Hepatocyte (in vitro differentiated cells): ENCODE data around the gene RASA3. TPM values are rescaled to one million over a fixed set of nuclear protein-coding genes. Genes with fewer than 3 reads are reported as not detected.

Experiments
- DNase-seq: peaks from one replicate; pipeline ENCODE4 v3.0.0-alpha.2; 2016; ENCODE audit warnings: low spot score
- H2AFZ ChIP-seq: fragments of 200-600 bp; sonication (generic); 2 replicates; pipeline ENCODE4 v1.6.0; 2016; ENCODE audit warnings: antibody characterized with exemption, mild to moderate bottlenecking
- H3K27ac ChIP-seq: fragments of 200-600 bp; sonication (generic); 2 replicates; pipeline ENCODE4 v1.5.1; 2016; ENCODE audit warnings: mild to moderate bottlenecking
- H3K27me3 ChIP-seq: fragments of 200-600 bp; sonication (generic); 2 replicates; pipeline ENCODE4 v1.6.1; 2016
- H3K36me3 ChIP-seq: fragments of 200-600 bp; sonication (generic); replicated peaks from 2 replicates; pipeline ENCODE4 v1.5.1; 2016; ENCODE audit warnings: low read depth; ENCODE audit not compliant: insufficient read depth
- H3K4me1 ChIP-seq: fragments of 200-600 bp; sonication (generic); 2 replicates; pipeline ENCODE4 v1.5.1; 2016; ENCODE audit warnings: mild to moderate bottlenecking, moderate library complexity; ENCODE audit not compliant: insufficient read depth
- H3K4me2 ChIP-seq: fragments of 200-600 bp; sonication (generic); 2 replicates; pipeline ENCODE4 v1.6.0; 2016
- H3K4me3 ChIP-seq: fragments of 200-600 bp; sonication (generic); 2 replicates; pipeline ENCODE4 v1.5.1; 2016; ENCODE audit warnings: mild to moderate bottlenecking
- H3K79me2 ChIP-seq: fragments of 200-600 bp; sonication (generic); 2 replicates; pipeline ENCODE4 v1.6.0; 2017; ENCODE audit warnings: mild to moderate bottlenecking
- H3K9me2 ChIP-seq: fragments of 200-600 bp; sonication (generic); replicated peaks from 2 replicates; pipeline ENCODE4 v1.6.0; 2017; ENCODE audit warnings: mild to moderate bottlenecking; ENCODE audit not compliant: insufficient read depth
- H3K9me3 ChIP-seq: fragments of 200-600 bp; sonication (generic); 2 replicates; pipeline ENCODE4 v1.5.1; 2016; ENCODE audit warnings: low read depth, mild to moderate bottlenecking
- H4K20me1 ChIP-seq: fragments of 200-600 bp; sonication (generic); 2 replicates; pipeline ENCODE4 v1.6.0; 2016; ENCODE audit warnings: mild to moderate bottlenecking; ENCODE audit not compliant: insufficient read depth, poor library complexity, severe bottlenecking
- EZH2 ChIP-seq: fragments of 200-600 bp; sonication (generic); IDR thresholded peaks from 2 replicates; pipeline ENCODE4 v1.6.1; 2016; ENCODE audit warnings: antibody characterized with exemption, mild to moderate bottlenecking, borderline replicate concordance
- EZH2phosphoT487 ChIP-seq: fragments of 200-600 bp; sonication (generic); IDR thresholded peaks from one replicate; pipeline ENCODE4 v1.6.1; 2018; ENCODE audit warnings: antibody characterized with exemption, mild to moderate bottlenecking, low read depth, moderate library complexity; ENCODE audit not compliant: unreplicated experiment, severe bottlenecking
- WGBS: methylation state at CpG from one replicate; pipeline ENCODE4 v1.1.6; 2016; ENCODE audit warnings: low lambda C conversion rate; ENCODE audit errors: missing lambda C conversion rate; 5-methylcytosine and 5-hydroxymethylcytosine counted together
- polyA plus RNA-seq: library from polyadenylated mRNA; unstranded; fragments of >200 nt; fragmentation: Nextera tagmentation; extraction: Ambion mirVana; gene quantifications from 2 replicates; pipeline ENCODE4 v1.2.1, GENCODE V29; 2016
- total RNA-seq: library from RNA; depleted of rRNA; stranded (reverse); fragments of >200 nt; gene quantifications from 2 replicates; pipeline ENCODE4 v1.2.3, GENCODE V29; 2014
- TF ChIP-seq, protein P1 (sequence below): fragments of 200-600 bp; sonication (generic); IDR thresholded peaks from 2 replicates; pipeline ENCODE4 v1.5.1; 2016; ENCODE audit warnings: antibody characterized with exemption, mild to moderate bottlenecking; ENCODE audit not compliant: poor library complexity

The RASA3 gene
- total and polyA plus RNA-seq, 2 experiments from 2014 or later = 5.6 to 6.1 TPM

DNA sequence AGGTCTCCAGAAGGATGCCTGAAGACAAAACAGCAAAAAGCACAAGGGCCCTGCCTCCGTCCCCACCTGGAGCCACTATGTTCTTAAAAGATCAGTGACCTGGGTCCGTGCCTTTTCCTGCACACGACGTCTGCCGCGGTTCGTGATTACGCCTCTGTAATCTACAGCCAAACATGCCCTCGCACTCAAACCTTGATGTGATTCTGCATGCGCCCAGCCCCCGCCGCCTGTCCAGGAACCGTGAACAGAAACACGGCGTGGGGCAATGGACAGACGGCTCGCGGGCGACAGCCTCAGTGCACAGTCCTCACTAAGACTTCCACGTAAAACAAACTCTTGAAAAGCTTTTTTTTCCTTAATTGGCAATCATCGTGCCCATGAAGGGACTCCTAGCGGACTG is 174.1 kb downstream of the RASA3 start:
- Histone ChIP-seq H3K79me2 (no peaks in the 10 kb centered on the region), H3K27ac (no peak overlapping the region), H3K36me3 (no peaks in the 10 kb centered on the region), H4K20me1 (no peaks in the 10 kb centered on the region), H3K4me2 (no peak overlapping the region), H2AFZ (no peak overlapping the region), H3K9me2 (no peaks in the 10 kb centered on the region), H3K4me1 (no peaks in the 10 kb centered on the region), H3K9me3 (no peaks in the 10 kb centered on the region), H3K4me3 (no peak overlapping the region), H3K27me3 (no peaks in the 10 kb centered on the region)
- TF ChIP-seq EZH2 (no peak), EZH2phosphoT487 (no peak)
- TF ChIP-seq, protein P1, sequence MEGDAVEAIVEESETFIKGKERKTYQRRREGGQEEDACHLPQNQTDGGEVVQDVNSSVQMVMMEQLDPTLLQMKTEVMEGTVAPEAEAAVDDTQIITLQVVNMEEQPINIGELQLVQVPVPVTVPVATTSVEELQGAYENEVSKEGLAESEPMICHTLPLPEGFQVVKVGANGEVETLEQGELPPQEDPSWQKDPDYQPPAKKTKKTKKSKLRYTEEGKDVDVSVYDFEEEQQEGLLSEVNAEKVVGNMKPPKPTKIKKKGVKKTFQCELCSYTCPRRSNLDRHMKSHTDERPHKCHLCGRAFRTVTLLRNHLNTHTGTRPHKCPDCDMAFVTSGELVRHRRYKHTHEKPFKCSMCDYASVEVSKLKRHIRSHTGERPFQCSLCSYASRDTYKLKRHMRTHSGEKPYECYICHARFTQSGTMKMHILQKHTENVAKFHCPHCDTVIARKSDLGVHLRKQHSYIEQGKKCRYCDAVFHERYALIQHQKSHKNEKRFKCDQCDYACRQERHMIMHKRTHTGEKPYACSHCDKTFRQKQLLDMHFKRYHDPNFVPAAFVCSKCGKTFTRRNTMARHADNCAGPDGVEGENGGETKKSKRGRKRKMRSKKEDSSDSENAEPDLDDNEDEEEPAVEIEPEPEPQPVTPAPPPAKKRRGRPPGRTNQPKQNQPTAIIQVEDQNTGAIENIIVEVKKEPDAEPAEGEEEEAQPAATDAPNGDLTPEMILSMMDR = no peak
- 98% methylated on average over 22 of the region's 22 CpGs for WGBS
- no peak for DNase-seq

DNA sequence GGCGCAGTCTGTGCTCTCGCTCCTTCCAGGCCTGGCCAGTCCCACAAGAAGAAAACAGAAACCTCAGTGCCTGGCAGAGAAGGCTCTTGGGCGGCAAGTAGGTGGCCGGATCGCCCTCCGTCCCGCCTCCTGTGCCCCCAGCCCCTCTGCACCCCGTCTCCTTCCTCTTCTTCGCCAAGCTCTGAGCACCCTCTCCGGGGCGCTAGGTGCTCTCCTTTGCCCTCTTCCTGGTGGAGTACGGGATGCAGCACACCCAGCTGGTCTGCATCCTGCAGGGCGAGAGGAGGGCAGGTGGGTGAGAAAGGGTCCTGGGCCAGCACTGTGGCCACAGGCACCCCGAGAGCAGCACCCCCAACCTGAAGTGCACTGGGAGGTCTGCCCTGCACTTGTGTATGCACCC is 175.9 kb downstream of the RASA3 start:
- Histone ChIP-seq H3K4me1 (no peaks in the 10 kb centered on the region), H4K20me1 (no peaks in the 10 kb centered on the region), H3K4me2 (no peak overlapping the region), H2AFZ (no peak overlapping the region), H3K27me3 (no peaks in the 10 kb centered on the region), H3K4me3 (no peak overlapping the region), H3K36me3 (no peaks in the 10 kb centered on the region), H3K9me3 (no peaks in the 10 kb centered on the region), H3K79me2 (no peaks in the 10 kb centered on the region), H3K9me2 (no peaks in the 10 kb centered on the region), H3K27ac (no peak overlapping the region)
- over 99% methylated on average over 13 of the region's 14 CpGs for WGBS
- DNase-seq = no peak
- TF ChIP-seq, protein P1 = no peak
- TF ChIP-seq EZH2phosphoT487 = no peak
- TF ChIP-seq EZH2 = no peak

DNA sequence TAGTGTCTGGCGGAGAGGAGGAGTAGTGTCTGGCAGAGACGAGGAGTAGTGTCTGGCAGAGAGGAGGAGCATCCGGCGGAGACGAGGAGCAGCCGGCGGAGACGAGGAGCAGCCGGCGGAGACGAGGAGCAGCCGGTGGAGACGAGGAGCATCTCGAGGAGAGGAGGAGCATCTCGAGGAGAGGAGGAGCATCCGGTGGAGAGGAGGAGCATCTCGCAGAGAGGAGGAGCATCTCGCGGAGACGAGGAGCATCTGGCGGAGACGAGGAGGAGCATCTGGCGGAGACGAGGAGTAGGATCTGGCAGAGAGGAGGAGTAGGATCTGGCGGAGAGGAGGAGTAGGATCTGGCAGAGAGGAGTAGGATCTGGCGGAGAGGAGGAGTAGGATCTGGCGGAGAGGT is 176.7 kb downstream of the RASA3 start:
- no peak for TF ChIP-seq EZH2phosphoT487
- no peak for TF ChIP-seq EZH2
- TF ChIP-seq, protein P1 = no peak
- no peak overlapping the region for H2AFZ ChIP-seq
- no peak overlapping the region for H3K4me2 ChIP-seq
- no peaks in the 10 kb centered on the region for H3K9me3 ChIP-seq
- no peaks in the 10 kb centered on the region for H3K4me1 ChIP-seq
- 91% methylated on average over 25 of the region's 27 CpGs for WGBS
- no peak for DNase-seq
- H3K27ac ChIP-seq = no peak overlapping the region
- no peak overlapping the region for H3K4me3 ChIP-seq
- H4K20me1 ChIP-seq = no peaks in the 10 kb centered on the region
- no peaks in the 10 kb centered on the region for H3K9me2 ChIP-seq
- H3K27me3 ChIP-seq = no peaks in the 10 kb centered on the region
- no peaks in the 10 kb centered on the region for H3K79me2 ChIP-seq
- H3K36me3 ChIP-seq = no peaks in the 10 kb centered on the region

DNA sequence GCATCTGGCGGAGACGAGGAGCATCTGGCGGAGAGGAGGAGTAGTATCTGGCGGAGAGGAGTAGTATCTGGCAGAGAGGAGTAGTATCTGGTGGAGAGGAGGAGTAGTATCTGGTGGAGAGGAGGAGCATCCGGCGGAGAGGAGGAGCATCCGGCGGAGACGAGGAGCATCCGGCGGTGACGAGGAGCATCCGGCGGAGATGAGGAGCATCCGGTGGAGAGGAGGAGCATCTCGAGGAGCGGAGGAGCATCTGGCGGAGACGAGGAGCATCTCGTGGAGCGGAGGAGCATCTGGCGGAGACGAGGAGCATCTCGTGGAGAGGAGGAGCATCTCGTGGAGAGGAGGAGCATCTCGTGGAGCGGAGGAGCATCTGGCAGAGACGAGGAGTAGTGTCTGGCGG is 177.2 kb downstream of the RASA3 start:
- H3K4me3 ChIP-seq = no peak overlapping the region
- no peaks in the 10 kb centered on the region for H3K4me1 ChIP-seq
- TF ChIP-seq EZH2phosphoT487 = no peak
- TF ChIP-seq, protein P1 = no peak
- TF ChIP-seq EZH2 = no peak
- H4K20me1 ChIP-seq = no peaks in the 10 kb centered on the region
- no peak for DNase-seq
- H3K9me2 ChIP-seq = no peaks in the 10 kb centered on the region
- 90% methylated on average over 16 of the region's 29 CpGs for WGBS
- no peaks in the 10 kb centered on the region for H3K9me3 ChIP-seq
- no peaks in the 10 kb centered on the region for H3K27me3 ChIP-seq
- H3K4me2 ChIP-seq = no peak overlapping the region
- no peak overlapping the region for H2AFZ ChIP-seq
- no peak overlapping the region for H3K27ac ChIP-seq
- no peaks in the 10 kb centered on the region for H3K36me3 ChIP-seq
- H3K79me2 ChIP-seq = no peaks in the 10 kb centered on the region
